GM23248 (cell line): ENCODE results near the gene BOD1L2.

Experiments
- EZH2 ChIP-seq: fragments of 200-600 bp; sonication (generic); IDR thresholded peaks from 2 replicates; pipeline ENCODE4 v1.6.1; 2018; ENCODE audit warnings: antibody characterized with exemption, mild to moderate bottlenecking; ENCODE audit not compliant: insufficient read depth, poor library complexity, severe bottlenecking
- EZH2phosphoT487 ChIP-seq: fragments of 200-600 bp; sonication (generic); IDR thresholded peaks from 2 replicates; pipeline ENCODE4 v1.6.1; 2018; ENCODE audit warnings: antibody characterized with exemption, moderate library complexity, mild to moderate bottlenecking, low read depth; ENCODE audit not compliant: insufficient read depth

DNA sequence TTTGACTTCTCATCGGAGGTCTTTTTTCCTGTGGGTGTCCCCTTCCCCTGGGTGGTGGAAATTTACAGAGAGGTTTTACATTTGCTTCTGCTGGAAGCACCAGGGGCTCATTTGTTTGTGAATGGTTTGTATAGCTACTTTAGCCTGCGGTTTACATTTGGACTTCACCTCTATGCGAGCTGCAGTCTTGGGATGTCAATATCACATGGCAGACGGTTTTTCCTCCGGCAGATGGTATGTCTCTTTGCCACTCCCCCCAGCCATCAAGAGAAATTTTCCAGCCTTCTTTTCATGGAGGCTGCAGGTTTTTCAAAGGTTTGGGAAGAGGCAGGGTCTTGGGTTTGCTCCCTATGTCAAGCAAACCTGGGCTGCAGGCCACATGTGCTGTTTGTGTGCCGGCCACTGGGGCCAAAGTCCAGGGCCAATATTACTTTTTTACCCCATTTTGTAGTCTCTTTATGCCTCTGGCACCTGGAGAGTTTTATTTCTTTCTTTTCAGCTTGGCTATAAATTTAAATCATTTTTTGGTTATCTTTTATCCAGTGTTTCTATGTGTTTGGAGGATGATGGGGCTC lies 23.9 kb upstream of the BOD1L2 start:
- TF ChIP-seq EZH2 (no peak), EZH2phosphoT487 (no peak)
